HG02943 (cell line): ENCODE data around the gene SRGAP2B.
"Not testable (repeated sequence)": the region's sequence is repeated elsewhere in the genome, so short reads cannot be mapped to it uniquely, and the experiment has no call there.

Experiments used
- ATAC-seq: cut with Tn5 transposase; IDR thresholded peaks from one replicate; pipeline ENCODE4 v1.9.1; 2021; ENCODE audit warnings: mild to moderate bottlenecking, low read depth, moderate library complexity; ENCODE audit not compliant: unreplicated experiment

The SRGAP2B gene

GRCh38 chr1:144917154-144918026 lies 177.7 kb downstream of the SRGAP2B start:
- ATAC-seq, result not testable (repeated sequence)

GRCh38 chr1:144913977-144914734 lies 181.0 kb downstream of the SRGAP2B start:
- not testable (repeated sequence) for ATAC-seq

- not testable (repeated sequence) for ATAC-seq
These were observed 181.7 kb downstream of the SRGAP2B start for GRCh38 chr1:144913458-144913857.

GRCh38 chr1:144910729-144911128 lies 184.4 kb downstream of the SRGAP2B start:
- not testable (repeated sequence) for ATAC-seq

GRCh38 chr1:144900841-144901240 lies 194.3 kb downstream of the SRGAP2B start:
- not testable (repeated sequence) for ATAC-seq

GRCh38 chr1:144894454-144895201 lies 200.5 kb downstream of the SRGAP2B start:
- ATAC-seq, result not testable (repeated sequence)

- ATAC-seq, result not testable (repeated sequence)
These were observed 201.3 kb downstream of the SRGAP2B start for GRCh38 chr1:144893710-144894438.

- not testable (repeated sequence) for ATAC-seq
These were observed 202.1 kb downstream of the SRGAP2B start for GRCh38 chr1:144893062-144893461.

GRCh38 chr1:144889450-144890115 lies 205.5 kb downstream of the SRGAP2B start:
- ATAC-seq, result not testable (repeated sequence)

GRCh38 chr1:144883022-144883421 lies 212.1 kb downstream of the SRGAP2B start:
- ATAC-seq, result not testable (repeated sequence)

GRCh38 chr1:144882343-144882742 lies 212.8 kb downstream of the SRGAP2B start:
- ATAC-seq, result not testable (repeated sequence)

- ATAC-seq, result not testable (repeated sequence)
These were observed 236.5 kb downstream of the SRGAP2B start for GRCh38 chr1:144858607-144859006.
